T-helper 2 cell treated with Interferon-gamma antibody and Interleukin-4, amounts not matched to agents 100 ng/mL and 5 ng/mL, for 36 hours (primary cell): ENCODE data around the gene SPATS2L. TPM values are rescaled to one million over a fixed set of nuclear protein-coding genes. Genes with fewer than 3 reads are reported as not detected.
"Not testable (repeated sequence)": the region's sequence is repeated elsewhere in the genome, so short reads cannot be mapped to it uniquely, and the experiment has no call there.

Experiments
- intact Hi-C: fragments of 100-400 bp; cut with micrococcal nuclease; formaldehyde crosslinking; loops from one replicate; pipeline ENCODE4 v1.15.1; 2023
- total RNA-seq: library from RNA; stranded (reverse); gene quantifications from 2 replicates; pipeline ENCODE4 v1.2.3, GENCODE V29; 2022

SPATS2L gene
- total RNA-seq, 1 donor from 2014 or later, result 52.4 TPM

GRCh38 chr2:200318940-200319435, 12.5 kb downstream of the SPATS2L start:
- intact Hi-C loops, result no loop called here

GRCh38 chr2:200319548-200320337, 13.2 kb downstream of the SPATS2L start:
- intact Hi-C loops, result no loop called here

GRCh38 chr2:200320344-200320743, 13.9 kb downstream of the SPATS2L start:
- intact Hi-C loops, result no loop called here

- intact Hi-C loops, result no loop called here
Observed at GRCh38 chr2:200320991-200321390, 14.5 kb downstream of the SPATS2L start.

- intact Hi-C loops, result no loop called here
Observed at GRCh38 chr2:200321780-200322534, 15.5 kb downstream of the SPATS2L start.

GRCh38 chr2:200322607-200323006, 16.1 kb downstream of the SPATS2L start:
- intact Hi-C loops, result no loop called here

GRCh38 chr2:200324362-200324761, 17.9 kb downstream of the SPATS2L start:
- intact Hi-C loops, result no loop called here

GRCh38 chr2:200329384-200329783, 22.9 kb downstream of the SPATS2L start:
- intact Hi-C loops, result no loop called here

GRCh38 chr2:200329798-200330197, 23.3 kb downstream of the SPATS2L start:
- intact Hi-C loops, result no loop called here

- intact Hi-C loops, result no loop called here
Observed at GRCh38 chr2:200330351-200331060, 24.0 kb downstream of the SPATS2L start.

GRCh38 chr2:200331061-200331400, 24.5 kb downstream of the SPATS2L start:
- intact Hi-C loops, result no loop called here

- intact Hi-C loops, result no loop called here
Observed at GRCh38 chr2:200335657-200336056, 29.2 kb downstream of the SPATS2L start.

- intact Hi-C loops, result no loop called here
Observed at GRCh38 chr2:200336980-200337615, 30.6 kb downstream of the SPATS2L start.

GRCh38 chr2:200337621-200338020, 31.1 kb downstream of the SPATS2L start:
- intact Hi-C loops, result no loop called here

- intact Hi-C loops, result no loop called here
Observed at GRCh38 chr2:200338692-200339091, 32.2 kb downstream of the SPATS2L start.

- intact Hi-C loops, result no loop called here
Observed at GRCh38 chr2:200340508-200341224, 34.2 kb downstream of the SPATS2L start.

- intact Hi-C loops, result no loop called here
Observed at GRCh38 chr2:200341376-200341775, 34.9 kb downstream of the SPATS2L start.

GRCh38 chr2:200342235-200342634, 35.7 kb downstream of the SPATS2L start:
- intact Hi-C loops, result no loop called here

- intact Hi-C loops, result no loop called here
Observed at GRCh38 chr2:200342654-200343053, 36.2 kb downstream of the SPATS2L start.

GRCh38 chr2:200344202-200344601, 37.7 kb downstream of the SPATS2L start:
- intact Hi-C loops, result not testable (repeated sequence)

- intact Hi-C loops, result no loop called here
Observed at GRCh38 chr2:200345975-200346374, 39.5 kb downstream of the SPATS2L start.
